Raji (cell line): ENCODE data around the gene FAM43A.

ENCODE experiments used
- POLR2A ChIP-seq: IDR thresholded peaks from 2 replicates; pipeline ENCODE4 v1.6.1; 2011; ENCODE audit warnings: low read depth, low read length, control low read depth; ENCODE audit not compliant: insufficient read depth

Gene FAM43A

GRCh38 chr3:194687638-194688199 lies 2.0 kb downstream of the FAM43A start:
- no peak for TF ChIP-seq POLR2A

- TF ChIP-seq POLR2A: no peak
These were observed 2.6 kb downstream of the FAM43A start for GRCh38 chr3:194688200-194688740.

- no peak for TF ChIP-seq POLR2A
These were observed 3.3 kb downstream of the FAM43A start for GRCh38 chr3:194688946-194689345.

- no peak for TF ChIP-seq POLR2A
These were observed 3.8 kb downstream of the FAM43A start for GRCh38 chr3:194689493-194689944.

GRCh38 chr3:194690501-194691372 lies 5.1 kb downstream of the FAM43A start:
- TF ChIP-seq POLR2A: no peak

- no peak for TF ChIP-seq POLR2A
These were observed 6.0 kb downstream of the FAM43A start for GRCh38 chr3:194691481-194692283.

- no peak for TF ChIP-seq POLR2A
These were observed 11.0 kb downstream of the FAM43A start for GRCh38 chr3:194696702-194697101.

- no peak for TF ChIP-seq POLR2A
These were observed 16.9 kb downstream of the FAM43A start for GRCh38 chr3:194702545-194702944.

GRCh38 chr3:194705227-194705626 lies 19.5 kb downstream of the FAM43A start:
- TF ChIP-seq POLR2A: no peak

- TF ChIP-seq POLR2A: no peak
These were observed 20.1 kb downstream of the FAM43A start for GRCh38 chr3:194705761-194706160.

- no peak for TF ChIP-seq POLR2A
These were observed 21.5 kb downstream of the FAM43A start for GRCh38 chr3:194707147-194707540.

- no peak for TF ChIP-seq POLR2A
These were observed 25.6 kb downstream of the FAM43A start for GRCh38 chr3:194711286-194711685.

GRCh38 chr3:194711913-194712312 lies 26.2 kb downstream of the FAM43A start:
- TF ChIP-seq POLR2A: no peak

GRCh38 chr3:194713299-194714136 lies 27.8 kb downstream of the FAM43A start:
- no peak for TF ChIP-seq POLR2A

- TF ChIP-seq POLR2A: no peak
These were observed 28.4 kb downstream of the FAM43A start for GRCh38 chr3:194714137-194714455.
